ENCODE data around the gene ZGPAT.
"Not testable (repeated sequence)": the region's sequence is repeated elsewhere in the genome, so short reads cannot be mapped to it uniquely, and the experiment has no call there.

GRCh38 chr20:63660174-63660573, 47.7 kb upstream of the ZGPAT start:
- not testable (repeated sequence) for TF ChIP-seq EZH2 (IDR thresholded peaks at IDR 0.05; ENCODE audit: borderline replicate concordance, low read depth, low read length, poor library complexity, severe bottlenecking); CTCF (conservative IDR thresholded peaks at IDR 0.05; ENCODE audit: low read depth, low read length)
